RKO (cell line): ENCODE results near the gene NFASC.

Source experiments
- DNase-seq: peaks from one replicate; pipeline ENCODE4 v3.0.0-alpha.2; 2016; ENCODE audit warnings: low spot score

The NFASC gene

DNA sequence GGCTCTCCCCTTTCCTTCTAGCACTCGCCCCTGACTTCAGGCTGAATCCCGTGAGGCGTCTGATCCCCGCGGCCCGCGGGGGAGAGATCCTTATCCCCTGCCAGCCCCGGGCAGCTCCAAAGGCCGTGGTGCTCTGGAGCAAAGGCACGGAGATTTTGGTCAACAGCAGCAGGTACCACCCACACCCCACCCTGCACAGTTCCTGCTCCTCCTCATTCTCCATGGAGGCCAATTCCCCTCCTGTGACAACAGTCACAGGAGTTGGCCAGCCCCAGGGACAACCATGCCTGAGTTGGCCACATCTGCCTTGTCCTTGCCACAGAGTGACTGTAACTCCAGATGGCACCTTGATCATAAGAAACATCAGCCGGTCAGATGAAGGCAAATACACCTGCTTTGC, 193.6 kb downstream of the NFASC start:
- no peak for DNase-seq

GRCh38 chr1:205064741-205065316, 194.2 kb downstream of the NFASC start:
- DNase-seq = no peak

GRCh38 chr1:205065666-205066065, 195.0 kb downstream of the NFASC start:
- DNase-seq = no peak

- no peak for DNase-seq
Observed at GRCh38 chr1:205066141-205066818, 195.6 kb downstream of the NFASC start.

GRCh38 chr1:205067031-205067430, 196.4 kb downstream of the NFASC start:
- no peak for DNase-seq

DNA sequence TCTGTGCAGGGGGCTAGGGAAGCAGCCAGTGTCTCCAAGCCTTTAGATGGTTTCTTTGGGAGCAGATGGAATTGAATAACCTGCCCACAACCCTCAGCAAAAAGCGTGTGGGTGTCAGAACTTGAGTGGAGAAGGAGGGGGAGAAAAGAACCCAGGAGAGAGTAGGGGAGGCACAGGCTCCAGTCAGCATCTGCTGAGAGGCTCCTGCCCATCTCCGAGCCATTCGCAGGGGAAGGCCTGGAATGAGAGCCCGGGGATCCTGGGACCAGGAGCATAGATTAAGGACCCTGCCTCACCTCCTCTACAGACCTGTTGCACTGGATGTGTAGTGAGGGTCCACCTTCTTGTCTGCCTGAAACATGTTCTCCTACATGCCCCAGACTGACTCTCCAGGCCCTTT, 197.3 kb downstream of the NFASC start:
- no peak for DNase-seq

GRCh38 chr1:205068457-205069040, 197.9 kb downstream of the NFASC start:
- DNase-seq = no peak

- no peak for DNase-seq
Observed at GRCh38 chr1:205069371-205070125, 198.9 kb downstream of the NFASC start.

DNA sequence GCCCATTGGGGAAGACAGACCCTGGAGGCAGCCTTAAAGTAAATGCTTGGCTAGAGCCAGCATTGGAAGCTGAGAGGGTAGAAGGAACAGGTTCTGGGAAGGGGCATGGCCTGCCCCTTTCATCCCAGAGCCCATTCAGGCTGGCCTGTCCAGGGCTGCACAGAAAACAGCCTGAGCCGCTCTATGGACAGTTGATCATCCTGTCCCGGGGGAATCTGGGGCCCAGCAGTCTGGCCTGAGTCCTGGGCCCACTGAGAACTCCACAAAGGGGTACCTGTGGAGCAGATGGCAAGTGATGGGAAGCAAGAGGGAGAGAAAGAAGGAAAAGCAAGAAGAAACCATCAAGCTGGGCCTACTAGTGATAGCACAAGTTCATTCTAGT, 200.4 kb downstream of the NFASC start:
- no peak for DNase-seq

GRCh38 chr1:205071801-205072200, 201.1 kb downstream of the NFASC start:
- no peak for DNase-seq

- no peak for DNase-seq
Observed at GRCh38 chr1:205072286-205072685, 201.6 kb downstream of the NFASC start.
